Gastroesophageal sphincter (tissue), 3 donors: ENCODE data around the gene KCND3.

Experiments used
- CTCF ChIP-seq, 4 experiments: fragments of 200-600 bp in 2 of 4; fragments of 450-650 bp in 2 of 4; sonication (generic) in 1 of 4; IDR thresholded peaks; one replicate each; pipeline ENCODE4 v1.5.1; 2017 to 2019; ENCODE audit warnings: antibody characterized with exemption in 4 of 4, mild to moderate bottlenecking in 2 of 4, moderate library complexity in 2 of 4
- EP300 ChIP-seq: sonication (generic); formaldehyde crosslinking; IDR thresholded peaks from one replicate; pipeline ENCODE4 v1.6.1; 2017; ENCODE audit warnings: antibody characterized with exemption, mild to moderate bottlenecking
- POLR2A ChIP-seq, 2 donors: fragments of 450-650 bp; IDR thresholded peaks; one replicate each; pipeline ENCODE4 v1.6.1; 2017; ENCODE audit warnings: antibody characterized with exemption in 2 of 2, mild to moderate bottlenecking in 2 of 2, moderate library complexity in 1 of 2
- POLR2AphosphoS5 ChIP-seq: sonication (generic); formaldehyde crosslinking; IDR thresholded peaks from one replicate; pipeline ENCODE4 v1.6.1; 2017; ENCODE audit warnings: antibody characterized with exemption

DNA sequence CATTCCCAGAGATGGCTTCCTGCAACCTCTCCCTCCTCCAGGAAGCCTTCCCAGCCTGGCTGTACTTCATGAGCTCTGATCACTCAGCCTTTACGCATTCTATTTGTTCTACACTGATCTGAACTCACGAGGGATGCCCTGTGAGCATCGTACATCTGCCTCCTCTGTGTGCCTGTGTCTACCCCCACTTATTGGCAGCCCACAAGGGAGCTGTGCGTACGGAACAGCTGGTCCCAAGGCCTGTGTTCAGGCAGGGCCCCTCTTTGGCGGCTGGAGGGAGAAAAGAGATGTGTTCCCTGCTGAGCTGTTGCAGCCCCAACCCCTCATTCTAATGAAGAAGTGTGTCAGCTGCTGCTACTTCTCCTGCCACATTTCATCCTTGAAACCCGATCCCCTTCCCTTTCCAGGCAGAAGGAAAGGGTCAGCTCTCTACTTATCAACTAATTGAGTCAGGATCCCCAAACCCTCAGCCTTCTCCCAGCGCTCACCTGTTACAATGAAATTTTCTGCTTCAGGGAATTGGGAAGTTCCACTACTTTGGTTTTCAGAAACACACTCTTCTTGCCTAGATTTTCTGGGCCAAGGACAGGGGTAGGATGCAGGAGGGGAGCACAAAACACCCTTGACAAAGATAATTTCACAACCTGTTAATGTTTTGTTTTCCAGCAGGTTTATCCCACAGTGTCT, 253.5 kb downstream of the KCND3 start:
- no peak for TF ChIP-seq EP300
- TF ChIP-seq POLR2A (IDR thresholded peaks at IDR 0.05), result no peak
- TF ChIP-seq CTCF (IDR thresholded peaks at IDR 0.05), result no peak
- no peak for TF ChIP-seq POLR2AphosphoS5
